Endothelial cell (in vitro differentiated cells): ENCODE measurements around the gene AP2A2. TPM values are rescaled to one million over a fixed set of nuclear protein-coding genes. Genes with fewer than 3 reads are reported as not detected.

Experiments
- DNase-seq: peaks from one replicate; pipeline ENCODE4 v3.0.0; 2021; ENCODE audit warnings: low spot score
- H3K27ac Mint-ChIP-seq: one replicate; pipeline ENCODE4 v1.8.0; 2021; ENCODE audit warnings: mixed read lengths, inconsistent platforms; ENCODE audit not compliant: unreplicated experiment
- H3K27me3 Mint-ChIP-seq: one replicate; pipeline ENCODE4 v1.8.0; 2021; ENCODE audit warnings: mild to moderate bottlenecking, moderate library complexity, mixed read lengths, inconsistent platforms; ENCODE audit not compliant: unreplicated experiment
- H3K36me3 Mint-ChIP-seq: one replicate; pipeline ENCODE4 v1.8.0; 2021; ENCODE audit warnings: mild to moderate bottlenecking, low read depth, mixed read lengths, inconsistent platforms; ENCODE audit not compliant: unreplicated experiment
- H3K4me1 Mint-ChIP-seq: one replicate; pipeline ENCODE4 v1.8.0; 2021; ENCODE audit warnings: mild to moderate bottlenecking, mixed read lengths, inconsistent platforms; ENCODE audit not compliant: unreplicated experiment
- H3K4me3 Mint-ChIP-seq: one replicate; pipeline ENCODE4 v1.8.0; 2021; ENCODE audit warnings: mild to moderate bottlenecking, mixed read lengths, inconsistent platforms; ENCODE audit not compliant: unreplicated experiment
- H3K9me3 Mint-ChIP-seq: one replicate; pipeline ENCODE4 v1.8.0; 2021; ENCODE audit warnings: mixed read lengths, inconsistent platforms; ENCODE audit not compliant: unreplicated experiment
- total RNA-seq: library from RNA; stranded (reverse); fragmentation: NEBNext Ultra II Directional; extraction: Animal tissue kit (Norgen Biotek cat#: 25700); gene quantifications from one replicate; pipeline ENCODE4 v1.2.1, GENCODE V29; 2021; ENCODE audit not compliant: unreplicated experiment
- TF ChIP-seq, protein P1 (sequence below): fragments of 200-600 bp; sonication (generic); IDR thresholded peaks from one replicate; pipeline ENCODE4 v1.5.0; 2021; ENCODE audit warnings: antibody characterized with exemption; ENCODE audit not compliant: unreplicated experiment

AP2A2 gene
- total RNA-seq, 1 donor from 2014 or later, result 287 TPM

DNA sequence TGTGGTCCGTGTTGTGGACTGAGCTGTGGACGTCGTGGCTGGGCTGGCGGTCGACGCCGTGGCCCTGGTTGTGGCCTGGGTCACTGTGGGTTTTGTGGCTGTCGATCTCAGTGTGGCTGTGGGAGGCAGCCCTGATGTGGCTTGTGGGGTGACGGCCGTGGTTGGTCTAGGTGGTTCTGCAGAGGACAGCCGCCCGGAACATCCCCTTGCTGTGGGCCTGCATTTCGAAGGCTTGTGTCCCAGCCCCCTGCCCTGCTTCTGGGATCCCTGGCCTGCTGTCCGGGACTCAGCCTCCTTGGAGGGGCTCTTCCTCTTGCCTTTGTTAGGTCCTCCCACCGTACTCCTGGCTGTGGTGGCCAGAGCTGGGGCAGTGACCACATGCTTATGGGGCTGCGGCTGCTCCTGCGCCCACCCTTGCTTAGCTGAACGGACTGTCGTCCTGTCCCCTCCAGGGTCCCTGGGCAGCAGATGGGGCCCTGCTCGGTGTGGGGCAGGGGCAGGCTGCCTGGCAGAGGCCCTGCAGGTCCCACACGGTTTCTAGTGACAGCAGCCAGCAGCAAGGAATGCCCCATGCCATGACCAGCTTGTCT lies 93.7 kb downstream of the AP2A2 start:
- Mint-ChIP-seq H3K27ac (no peak overlapping the region), H3K9me3 (peaks cover 9% of the 10 kb centered on the region), H3K4me3 (no peak overlapping the region), H3K36me3 (peaks cover 47% of the 10 kb centered on the region), H3K4me1 (peaks cover 35% of the 10 kb centered on the region), H3K27me3 (peaks cover 51% of the 10 kb centered on the region)
- no peak for DNase-seq
- TF ChIP-seq, protein P1, sequence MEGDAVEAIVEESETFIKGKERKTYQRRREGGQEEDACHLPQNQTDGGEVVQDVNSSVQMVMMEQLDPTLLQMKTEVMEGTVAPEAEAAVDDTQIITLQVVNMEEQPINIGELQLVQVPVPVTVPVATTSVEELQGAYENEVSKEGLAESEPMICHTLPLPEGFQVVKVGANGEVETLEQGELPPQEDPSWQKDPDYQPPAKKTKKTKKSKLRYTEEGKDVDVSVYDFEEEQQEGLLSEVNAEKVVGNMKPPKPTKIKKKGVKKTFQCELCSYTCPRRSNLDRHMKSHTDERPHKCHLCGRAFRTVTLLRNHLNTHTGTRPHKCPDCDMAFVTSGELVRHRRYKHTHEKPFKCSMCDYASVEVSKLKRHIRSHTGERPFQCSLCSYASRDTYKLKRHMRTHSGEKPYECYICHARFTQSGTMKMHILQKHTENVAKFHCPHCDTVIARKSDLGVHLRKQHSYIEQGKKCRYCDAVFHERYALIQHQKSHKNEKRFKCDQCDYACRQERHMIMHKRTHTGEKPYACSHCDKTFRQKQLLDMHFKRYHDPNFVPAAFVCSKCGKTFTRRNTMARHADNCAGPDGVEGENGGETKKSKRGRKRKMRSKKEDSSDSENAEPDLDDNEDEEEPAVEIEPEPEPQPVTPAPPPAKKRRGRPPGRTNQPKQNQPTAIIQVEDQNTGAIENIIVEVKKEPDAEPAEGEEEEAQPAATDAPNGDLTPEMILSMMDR, result no peak

GRCh38 chr11:1020211-1020905 lies 94.7 kb downstream of the AP2A2 start:
- Mint-ChIP-seq H3K36me3 (peaks cover 41% of the 10 kb centered on the region), H3K9me3 (peaks cover 9% of the 10 kb centered on the region), H3K27ac (no peak overlapping the region), H3K27me3 (peaks cover 46% of the 10 kb centered on the region), H3K4me1 (peaks cover 35% of the 10 kb centered on the region), H3K4me3 (no peak overlapping the region)
- DNase-seq, result no peak
- TF ChIP-seq, protein P1, result no peak

DNA sequence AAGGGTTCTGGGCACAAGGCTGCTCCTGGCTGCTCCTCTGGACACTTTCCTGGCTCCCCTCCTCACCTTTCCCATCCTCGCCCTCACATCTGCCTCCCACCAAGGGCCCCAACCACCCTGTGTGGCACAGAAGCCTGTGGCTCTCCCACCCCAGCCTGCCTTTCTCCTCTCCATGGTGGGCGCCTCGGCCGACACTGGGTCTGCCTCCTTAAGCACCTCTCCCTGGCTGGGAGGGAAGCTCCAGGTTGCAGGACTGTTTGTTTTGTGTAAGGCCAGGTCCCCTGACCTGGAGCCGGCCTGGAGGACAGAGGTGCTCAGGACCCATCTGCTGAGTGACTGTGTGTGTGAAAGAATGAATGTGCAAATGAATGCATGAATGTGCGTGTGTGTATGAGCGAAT lies 96.7 kb downstream of the AP2A2 start:
- TF ChIP-seq, protein P1, result no peak
- peak overlapping the region; percentile 64 for H3K27ac Mint-ChIP-seq
- peaks cover 26% of the 10 kb centered on the region for H3K4me1 Mint-ChIP-seq

GRCh38 chr11:1022908-1023810 lies 97.5 kb downstream of the AP2A2 start:
- peaks cover 18% of the 10 kb centered on the region for H3K4me1 Mint-ChIP-seq
- TF ChIP-seq, protein P1, result no peak
- H3K27ac Mint-ChIP-seq, result peak overlapping the region; percentile 64
- no peaks in the 10 kb centered on the region for H3K9me3 Mint-ChIP-seq
- peak overlapping the region; percentile 64 for H3K4me3 Mint-ChIP-seq
- peaks cover 28% of the 10 kb centered on the region for H3K27me3 Mint-ChIP-seq
- DNase-seq, result no peak
- H3K36me3 Mint-ChIP-seq, result peaks cover 15% of the 10 kb centered on the region

More for the DNA sequence above, 96.7 kb downstream of the AP2A2 start:
- no peak for DNase-seq
- Mint-ChIP-seq H3K9me3 (no peaks in the 10 kb centered on the region), H3K36me3 (peaks cover 22% of the 10 kb centered on the region), H3K4me3 (peak overlapping the region; percentile 64), H3K27me3 (peaks cover 36% of the 10 kb centered on the region)
